ENCODE results near the gene MET. TPM values are rescaled to one million over a fixed set of nuclear protein-coding genes. Genes with fewer than 3 reads are reported as not detected.

The MET gene
- total and polyA plus RNA-seq, 10 of the 15 experiments (the other 5 are each of a cell fraction or from before 2014, with no cell fraction given): 0.01 to 0.21 TPM; not detected in 8

DNA sequence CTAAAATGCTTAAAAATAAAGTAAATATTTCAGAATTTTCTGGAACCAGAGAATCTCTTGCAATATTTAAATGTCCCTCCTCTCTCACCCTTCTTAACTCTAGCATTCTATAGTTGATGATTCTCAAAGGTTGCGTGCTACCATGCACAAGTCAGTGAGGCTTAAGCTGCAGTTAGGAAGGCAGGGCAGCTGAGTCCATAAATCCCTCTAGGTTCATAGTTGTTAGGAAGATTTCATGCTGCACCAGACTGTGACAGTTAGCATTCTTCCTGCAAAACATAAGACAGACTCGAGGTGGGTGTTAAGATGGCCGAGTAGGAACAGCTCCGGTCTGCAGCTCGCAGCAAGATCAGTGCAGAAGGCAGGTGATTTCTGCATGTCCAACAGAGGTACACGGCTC is 70.6 kb downstream of the MET start:
- in situ Hi-C loops (cut with MboI) (no loop called here), intact Hi-C loops (cut with micrococcal nuclease; ENCODE audit: unreplicated experiment) (no loop called here)
- ChIA-PET RAD21 (ENCODE audit: unreplicated experiment) (no interaction called here), SMC1A (ENCODE audit: uncharacterized antibody, unreplicated experiment) (no interaction called here), POLR2A (no interaction called here), CTCF (interaction anchor here (1.3 kb wide), 1 partner anchor 12 kb away, joined by 3 read pairs; no protein-coding TSS in a partner anchor)
- Histone ChIP-seq H3K4me2 (ENCODE audit: control insufficient read depth, insufficient read depth) (no peak overlapping the region), H4K20me1 (ENCODE audit: control insufficient read depth, insufficient read depth) (no peaks in the 10 kb centered on the region), H3K9me3 (replicated peaks; ENCODE audit: control insufficient read depth, insufficient read depth, low read length) (no peaks in the 10 kb centered on the region), H3K79me2 (ENCODE audit: control insufficient read depth, insufficient read depth, low read length) (no peaks in the 10 kb centered on the region), H2AFZ (ENCODE audit: control insufficient read depth, low read depth, low read length) (no peak overlapping the region), H3K4me1 (ENCODE audit: control insufficient read depth, insufficient read depth, low read length) (no peaks in the 10 kb centered on the region), H3K4me3 (no peak overlapping the region), H3K27ac (ENCODE audit: control insufficient read depth, insufficient read depth) (no peak overlapping the region), H3K9ac (ENCODE audit: control insufficient read depth, insufficient read depth, low read length) (no peak overlapping the region), H3K36me3 (ENCODE audit: control insufficient read depth in 2 of 2, insufficient read depth in 2 of 2, low read length in 1 of 2) (no peaks in the 10 kb centered on the region), H3K27me3 (replicated peaks in 1 of 2; ENCODE audit: control insufficient read depth in 2 of 2, insufficient read depth in 2 of 2, low read length in 1 of 2) (peaks cover 0 to 3% of the 10 kb centered on the region in 2 experiments; a peak in 2 of 4 replicates)
- 42% methylated on average over 6 of the region's 6 CpGs for WGBS (ENCODE audit: insufficient coverage, insufficient replicate concordance, low lambda C conversion rate, missing lambda C conversion rate)
- no TSS peak for BruUV-seq (replicated peaks)
- FAIRE-seq (no peak), DNase-seq (ENCODE audit: low read depth, low spot score) (no peak), ATAC-seq (no peak)
- TF ChIP-seq NFYB (IDR thresholded peaks at IDR 0.05; ENCODE audit: insufficient read depth, low read depth, low read length) (no peak), MYB (IDR thresholded peaks at IDR 0.05; ENCODE audit: borderline replicate concordance, low read depth, low read length) (no peak), RELA (IDR thresholded peaks at IDR 0.05; ENCODE audit: borderline replicate concordance, partially characterized antibody) (no peak), RB1 (IDR thresholded peaks at IDR 0.05; ENCODE audit: borderline replicate concordance) (no peak), EZH2 (IDR thresholded peaks at IDR 0.05; ENCODE audit: borderline replicate concordance, control insufficient read depth, low read depth, low read length) (no peak), DPF2 (IDR thresholded peaks at IDR 0.05) (no peak), LARP7 (IDR thresholded peaks at IDR 0.05) (no peak), BACH1 (IDR thresholded peaks at IDR 0.05; ENCODE audit: borderline replicate concordance) (no peak), ZBED1 (IDR thresholded peaks at IDR 0.05; ENCODE audit: borderline replicate concordance) (no peak), PML (IDR thresholded peaks at IDR 0.05; ENCODE audit: low read length) (no peak), STAT1 (conservative IDR thresholded peaks at IDR 0.05) (no peak)
- TF ChIP-seq, protein P1, sequence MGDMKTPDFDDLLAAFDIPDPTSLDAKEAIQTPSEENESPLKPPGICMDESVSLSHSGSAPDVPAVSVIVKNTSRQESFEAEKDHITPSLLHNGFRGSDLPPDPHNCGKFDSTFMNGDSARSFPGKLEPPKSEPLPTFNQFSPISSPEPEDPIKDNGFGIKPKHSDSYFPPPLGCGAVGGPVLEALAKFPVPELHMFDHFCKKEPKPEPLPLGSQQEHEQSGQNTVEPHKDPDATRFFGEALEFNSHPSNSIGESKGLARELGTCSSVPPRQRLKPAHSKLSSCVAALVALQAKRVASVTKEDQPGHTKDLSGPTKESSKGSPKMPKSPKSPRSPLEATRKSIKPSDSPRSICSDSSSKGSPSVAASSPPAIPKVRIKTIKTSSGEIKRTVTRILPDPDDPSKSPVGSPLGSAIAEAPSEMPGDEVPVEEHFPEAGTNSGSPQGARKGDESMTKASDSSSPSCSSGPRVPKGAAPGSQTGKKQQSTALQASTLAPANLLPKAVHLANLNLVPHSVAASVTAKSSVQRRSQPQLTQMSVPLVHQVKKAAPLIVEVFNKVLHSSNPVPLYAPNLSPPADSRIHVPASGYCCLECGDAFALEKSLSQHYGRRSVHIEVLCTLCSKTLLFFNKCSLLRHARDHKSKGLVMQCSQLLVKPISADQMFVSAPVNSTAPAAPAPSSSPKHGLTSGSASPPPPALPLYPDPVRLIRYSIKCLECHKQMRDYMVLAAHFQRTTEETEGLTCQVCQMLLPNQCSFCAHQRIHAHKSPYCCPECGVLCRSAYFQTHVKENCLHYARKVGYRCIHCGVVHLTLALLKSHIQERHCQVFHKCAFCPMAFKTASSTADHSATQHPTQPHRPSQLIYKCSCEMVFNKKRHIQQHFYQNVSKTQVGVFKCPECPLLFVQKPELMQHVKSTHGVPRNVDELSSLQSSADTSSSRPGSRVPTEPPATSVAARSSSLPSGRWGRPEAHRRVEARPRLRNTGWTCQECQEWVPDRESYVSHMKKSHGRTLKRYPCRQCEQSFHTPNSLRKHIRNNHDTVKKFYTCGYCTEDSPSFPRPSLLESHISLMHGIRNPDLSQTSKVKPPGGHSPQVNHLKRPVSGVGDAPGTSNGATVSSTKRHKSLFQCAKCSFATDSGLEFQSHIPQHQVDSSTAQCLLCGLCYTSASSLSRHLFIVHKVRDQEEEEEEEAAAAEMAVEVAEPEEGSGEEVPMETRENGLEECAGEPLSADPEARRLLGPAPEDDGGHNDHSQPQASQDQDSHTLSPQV (IDR thresholded peaks at IDR 0.05): no peak
- TF ChIP-seq, protein P2, sequence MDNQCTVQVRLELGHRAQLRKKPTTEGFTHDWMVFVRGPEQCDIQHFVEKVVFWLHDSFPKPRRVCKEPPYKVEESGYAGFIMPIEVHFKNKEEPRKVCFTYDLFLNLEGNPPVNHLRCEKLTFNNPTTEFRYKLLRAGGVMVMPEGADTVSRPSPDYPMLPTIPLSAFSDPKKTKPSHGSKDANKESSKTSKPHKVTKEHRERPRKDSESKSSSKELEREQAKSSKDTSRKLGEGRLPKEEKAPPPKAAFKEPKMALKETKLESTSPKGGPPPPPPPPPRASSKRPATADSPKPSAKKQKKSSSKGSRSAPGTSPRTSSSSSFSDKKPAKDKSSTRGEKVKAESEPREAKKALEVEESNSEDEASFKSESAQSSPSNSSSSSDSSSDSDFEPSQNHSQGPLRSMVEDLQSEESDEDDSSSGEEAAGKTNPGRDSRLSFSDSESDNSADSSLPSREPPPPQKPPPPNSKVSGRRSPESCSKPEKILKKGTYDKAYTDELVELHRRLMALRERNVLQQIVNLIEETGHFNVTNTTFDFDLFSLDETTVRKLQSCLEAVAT (IDR thresholded peaks at IDR 0.05): no peak
- TF ChIP-seq, protein P3, sequence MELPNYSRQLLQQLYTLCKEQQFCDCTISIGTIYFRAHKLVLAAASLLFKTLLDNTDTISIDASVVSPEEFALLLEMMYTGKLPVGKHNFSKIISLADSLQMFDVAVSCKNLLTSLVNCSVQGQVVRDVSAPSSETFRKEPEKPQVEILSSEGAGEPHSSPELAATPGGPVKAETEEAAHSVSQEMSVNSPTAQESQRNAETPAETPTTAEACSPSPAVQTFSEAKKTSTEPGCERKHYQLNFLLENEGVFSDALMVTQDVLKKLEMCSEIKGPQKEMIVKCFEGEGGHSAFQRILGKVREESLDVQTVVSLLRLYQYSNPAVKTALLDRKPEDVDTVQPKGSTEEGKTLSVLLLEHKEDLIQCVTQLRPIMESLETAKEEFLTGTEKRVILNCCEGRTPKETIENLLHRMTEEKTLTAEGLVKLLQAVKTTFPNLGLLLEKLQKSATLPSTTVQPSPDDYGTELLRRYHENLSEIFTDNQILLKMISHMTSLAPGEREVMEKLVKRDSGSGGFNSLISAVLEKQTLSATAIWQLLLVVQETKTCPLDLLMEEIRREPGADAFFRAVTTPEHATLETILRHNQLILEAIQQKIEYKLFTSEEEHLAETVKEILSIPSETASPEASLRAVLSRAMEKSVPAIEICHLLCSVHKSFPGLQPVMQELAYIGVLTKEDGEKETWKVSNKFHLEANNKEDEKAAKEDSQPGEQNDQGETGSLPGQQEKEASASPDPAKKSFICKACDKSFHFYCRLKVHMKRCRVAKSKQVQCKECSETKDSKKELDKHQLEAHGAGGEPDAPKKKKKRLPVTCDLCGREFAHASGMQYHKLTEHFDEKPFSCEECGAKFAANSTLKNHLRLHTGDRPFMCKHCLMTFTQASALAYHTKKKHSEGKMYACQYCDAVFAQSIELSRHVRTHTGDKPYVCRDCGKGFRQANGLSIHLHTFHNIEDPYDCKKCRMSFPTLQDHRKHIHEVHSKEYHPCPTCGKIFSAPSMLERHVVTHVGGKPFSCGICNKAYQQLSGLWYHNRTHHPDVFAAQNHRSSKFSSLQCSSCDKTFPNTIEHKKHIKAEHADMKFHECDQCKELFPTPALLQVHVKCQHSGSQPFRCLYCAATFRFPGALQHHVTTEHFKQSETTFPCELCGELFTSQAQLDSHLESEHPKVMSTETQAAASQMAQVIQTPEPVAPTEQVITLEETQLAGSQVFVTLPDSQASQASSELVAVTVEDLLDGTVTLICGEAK (IDR thresholded peaks at IDR 0.05; ENCODE audit: borderline replicate concordance): no peak
